Heart left ventricle (tissue), 16 donors: ENCODE data around the gene RFC2. TPM values are rescaled to one million over a fixed set of nuclear protein-coding genes. Genes with fewer than 3 reads are reported as not detected.

Source experiments
- ATAC-seq, 4 donors: fragments of 200-7000 bp; cut with Tn5 transposase; one replicate each; pipeline ENCODE4 v1.9.1; 2020 to 2022; ENCODE audit warnings: moderate library complexity in 4 of 4, mild to moderate bottlenecking in 3 of 4, moderate number of reproducible peaks in 1 of 4
- DNase-seq, 5 donors: peaks; one replicate each; pipeline ENCODE4 v3.0.0-alpha.2; 2020
- H3K27ac ChIP-seq, 12 donors: fragments of 200-600 bp; sonication (generic) in 4 of 12; one replicate each; pipeline versions ENCODE4 v1.5.0 to v1.8.0; 2016 to 2022; ENCODE audit warnings: mild to moderate bottlenecking in 2 of 12
- H3K27me3 ChIP-seq, 9 donors: fragments of 200-600 bp; sonication (generic) in 2 of 9; one replicate each; pipeline versions ENCODE4 v1.5.1 to v1.8.0; 2016 to 2022; ENCODE audit warnings: mild to moderate bottlenecking in 3 of 9
- H3K36me3 ChIP-seq, 9 donors: fragments of 200-600 bp; sonication (generic) in 2 of 9; one replicate each; pipeline versions ENCODE4 v1.5.0 to v1.8.0; 2018 to 2022; ENCODE audit warnings: mild to moderate bottlenecking in 2 of 9
- H3K4me1 ChIP-seq, 12 donors: fragments of 200-600 bp; sonication (generic) in 4 of 12; one replicate each; pipeline versions ENCODE4 v1.5.0 to v1.8.0; 2016 to 2022; ENCODE audit warnings: mild to moderate bottlenecking in 3 of 12
- H3K4me3 ChIP-seq, 12 donors: fragments of 200-600 bp; sonication (generic) in 4 of 12; one replicate each; pipeline versions ENCODE4 v1.5.0 to v1.8.0; 2017 to 2022; ENCODE audit warnings: mild to moderate bottlenecking in 9 of 12, moderate library complexity in 4 of 12
- H3K9me3 ChIP-seq, 12 donors: fragments of 200-600 bp; sonication (generic) in 4 of 12; one replicate each; pipeline versions ENCODE4 v1.5.0 to v1.8.0; 2016 to 2022; ENCODE audit warnings: mild to moderate bottlenecking in 1 of 12
- POLR2A ChIP-seq, 2 donors: fragments of 450-650 bp; IDR thresholded peaks; one replicate each; pipeline ENCODE4 v1.6.1; 2017; ENCODE audit warnings: antibody characterized with exemption in 2 of 2, mild to moderate bottlenecking in 2 of 2, moderate library complexity in 2 of 2
- WGBS, 4 donors: extraction: QIAGEN DNeasy Blood & Tissue Kit in 2 of 4; methylation state at CpG; one replicate each; pipeline versions ENCODE4 v1.1.5 to v1.1.7; 2013 to 2018; 5-methylcytosine and 5-hydroxymethylcytosine counted together
- intact Hi-C, 10 donors: fragments of 100-400 bp; cut with DNase I; formaldehyde crosslinking; loops; one replicate each; pipeline versions ENCODE4 v1.11.1 to v1.14.2; 2022
- polyA plus RNA-seq, 2 donors: library from polyadenylated mRNA; stranded (reverse); fragments of 200-250 nt; gene quantifications; one replicate each; pipeline ENCODE4 v1.2.3, GENCODE V29; 2013
- total RNA-seq, 9 donors: library from RNA; depleted of rRNA in 2 of 9; stranded (reverse); fragments of >200 nt in 2 of 9; fragmentation: NEBNext Ultra II Directional in 3 of 9; extraction: Animal tissue kit (Norgen Biotek cat#: 25700) in 3 of 9; gene quantifications; one replicate each; pipeline versions ENCODE4 v1.1.0 to v1.2.4, GENCODE V29; 2016 to 2023
- TF ChIP-seq, protein P1 (sequence below), 12 donors: fragments of 200-600 bp; sonication (generic) in 4 of 12; IDR thresholded peaks; one replicate each; pipeline versions ENCODE4 v1.5.0 to v1.8.0; 2018 to 2022; ENCODE audit warnings: antibody characterized with exemption in 12 of 12, mild to moderate bottlenecking in 5 of 12
- donor health status: ischemic (EF 13 %, LVEDD 7.1; RV severe dilation, severe dysfunction).
- donor health status: healthy with polysubstance abuse.
- donor health status: DM: no; HTN: yes; CAD: no.
- donor health status: DM: no; HTN: no; CAD: no.
- donor health status: ischemic (EF 25% LVEDD 6.9; RV normal size, moderate dysfunction).
- donor health status: ischemic (EF 25% LVEDD 5.7; RV mildly dilated, moderate dysfunction).
- donor health status: healthy.
- donor health status: DM: yes; HTN: yes; CAD: no.
- donor health status: ischemic (EF 35%, LVEDD 5.7; RV mildly dilated, moderate dysfunction).
- donor health status: nonischemic (EF 11% LVEDD 7.7; RV severe dilation, severe dysfunction).
- donor health status: DM: yes; HTN: yes; CAD: no.
- donor health status: PGD.
- donor health status: ischemic (EF 29% LVEDD 5.4; RV normal size, mild dysfunction).
- donor health status: nonischemic (EF 23%, LVEDD 6.1; RV moderate dilation, normal function).

RFC2 gene
- total and polyA plus RNA-seq, 11 donors = 7.8 to 21.8 (median 12.2) TPM

DNA sequence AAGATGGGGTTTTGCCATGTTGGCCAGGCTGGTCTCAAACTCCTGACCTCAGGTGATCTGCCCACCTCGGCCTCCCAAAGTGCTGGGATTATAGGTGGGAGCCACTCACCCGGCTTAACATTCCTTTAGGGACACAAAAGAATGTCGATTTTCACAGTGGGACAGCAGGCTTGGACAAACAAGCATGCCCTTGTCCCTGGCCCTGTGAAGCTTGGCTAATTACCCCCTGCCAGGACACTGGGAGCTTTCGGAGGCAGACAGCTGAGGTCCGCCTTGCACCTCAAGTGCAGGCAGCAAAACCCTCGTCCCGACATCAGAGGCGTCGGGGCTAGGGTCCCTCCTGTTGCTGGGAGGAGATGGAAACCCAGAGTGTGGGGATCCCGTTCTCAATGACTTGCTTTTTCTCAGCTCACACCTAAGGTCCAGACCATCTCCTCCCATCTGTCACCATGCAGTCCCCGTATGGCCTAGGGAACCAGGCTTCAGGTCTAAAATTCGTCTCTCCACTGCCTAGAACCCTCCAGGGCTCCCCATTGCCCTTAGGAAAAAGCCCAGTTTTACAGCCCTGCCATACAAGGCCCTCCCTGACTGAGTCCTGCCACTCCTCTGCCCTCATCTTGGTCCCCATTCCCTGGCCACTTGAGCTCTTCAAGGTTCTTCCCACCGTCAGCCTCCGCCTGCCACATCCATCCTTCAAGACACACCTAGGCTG lies 28.7 kb upstream of the RFC2 start:
- DNase-seq (no peak), ATAC-seq (no peak)
- TF ChIP-seq, protein P1, sequence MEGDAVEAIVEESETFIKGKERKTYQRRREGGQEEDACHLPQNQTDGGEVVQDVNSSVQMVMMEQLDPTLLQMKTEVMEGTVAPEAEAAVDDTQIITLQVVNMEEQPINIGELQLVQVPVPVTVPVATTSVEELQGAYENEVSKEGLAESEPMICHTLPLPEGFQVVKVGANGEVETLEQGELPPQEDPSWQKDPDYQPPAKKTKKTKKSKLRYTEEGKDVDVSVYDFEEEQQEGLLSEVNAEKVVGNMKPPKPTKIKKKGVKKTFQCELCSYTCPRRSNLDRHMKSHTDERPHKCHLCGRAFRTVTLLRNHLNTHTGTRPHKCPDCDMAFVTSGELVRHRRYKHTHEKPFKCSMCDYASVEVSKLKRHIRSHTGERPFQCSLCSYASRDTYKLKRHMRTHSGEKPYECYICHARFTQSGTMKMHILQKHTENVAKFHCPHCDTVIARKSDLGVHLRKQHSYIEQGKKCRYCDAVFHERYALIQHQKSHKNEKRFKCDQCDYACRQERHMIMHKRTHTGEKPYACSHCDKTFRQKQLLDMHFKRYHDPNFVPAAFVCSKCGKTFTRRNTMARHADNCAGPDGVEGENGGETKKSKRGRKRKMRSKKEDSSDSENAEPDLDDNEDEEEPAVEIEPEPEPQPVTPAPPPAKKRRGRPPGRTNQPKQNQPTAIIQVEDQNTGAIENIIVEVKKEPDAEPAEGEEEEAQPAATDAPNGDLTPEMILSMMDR (IDR thresholded peaks at IDR 0.05) = no peak
- TF ChIP-seq POLR2A (IDR thresholded peaks at IDR 0.05) = no peak
- intact Hi-C loops = no loop called here
- Histone ChIP-seq H3K27ac (no peak overlapping the region), H3K27me3 (no peaks in the 10 kb centered on the region), H3K4me3 (no peak overlapping the region), H3K9me3 (no peaks in the 10 kb centered on the region), H3K4me1 (peaks cover 0 to 23% (median 16%) of the 10 kb centered on the region in 12 donors), H3K36me3 (no peaks in the 10 kb centered on the region)
- 88 to 93% (median 90%) methylated on average over 14 of the region's 14 CpGs for WGBS, 4 donors

DNA sequence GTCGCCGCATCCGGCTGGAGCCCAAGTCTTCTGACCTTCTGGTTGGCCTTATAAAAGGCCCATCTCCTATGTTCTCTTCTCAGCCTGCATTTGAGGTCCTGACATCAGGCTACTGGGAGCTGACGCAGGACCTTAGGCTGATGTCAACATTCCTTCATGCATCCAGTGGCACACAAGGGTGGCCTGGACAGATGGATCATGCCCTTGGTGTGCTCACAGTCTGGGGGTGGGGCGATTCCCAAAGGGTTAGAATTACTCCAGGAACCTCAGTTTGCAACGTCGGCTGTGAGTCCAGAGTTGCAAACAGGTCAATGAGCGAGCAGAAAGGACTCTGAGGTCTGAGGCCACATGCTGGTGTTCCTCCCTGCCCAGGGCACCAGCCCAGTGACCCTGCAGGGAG lies 26.8 kb upstream of the RFC2 start:
- Histone ChIP-seq H3K4me3 (no peak overlapping the region), H3K4me1 (peaks cover 0 to 22% (median 16%) of the 10 kb centered on the region in 12 donors), H3K27ac (peak overlapping the region in 2 of 12 donors; percentile 73 to 87), H3K36me3 (no peaks in the 10 kb centered on the region), H3K9me3 (no peaks in the 10 kb centered on the region), H3K27me3 (no peaks in the 10 kb centered on the region)
- intact Hi-C loops = no loop called here
- WGBS, 4 donors = 89 to 92% (median 90%) methylated on average over 8 of the region's 8 CpGs
- TF ChIP-seq, protein P1 (IDR thresholded peaks at IDR 0.05) = no peak
- TF ChIP-seq POLR2A (IDR thresholded peaks at IDR 0.05) = no peak
- DNase-seq = no peak
- ATAC-seq = no peak

DNA sequence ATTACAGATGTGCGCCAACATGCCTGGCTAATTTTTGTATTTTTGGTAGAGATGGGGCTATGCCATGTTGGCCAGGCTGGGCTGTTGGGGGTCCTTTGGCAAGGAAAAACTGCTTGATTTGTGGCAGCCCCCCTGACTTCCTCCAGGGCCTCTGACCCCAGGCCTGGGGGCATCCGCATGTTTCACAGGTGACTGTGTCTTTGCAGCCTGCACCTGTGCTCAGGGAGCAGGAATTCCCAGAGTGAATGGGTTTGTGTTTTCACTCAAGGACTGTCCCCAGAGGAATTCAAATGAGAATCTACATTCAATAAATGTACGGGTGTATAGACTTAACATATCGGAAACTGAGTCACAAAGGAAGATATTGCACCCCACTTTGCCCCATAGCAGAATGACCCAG lies 23.4 kb upstream of the RFC2 start:
- intact Hi-C loops = loop anchor here in 1 of 10 donors (2.0 kb wide), 1 partner anchor 23 kb away; the partner anchor contains the start of gene RFC2

DNA sequence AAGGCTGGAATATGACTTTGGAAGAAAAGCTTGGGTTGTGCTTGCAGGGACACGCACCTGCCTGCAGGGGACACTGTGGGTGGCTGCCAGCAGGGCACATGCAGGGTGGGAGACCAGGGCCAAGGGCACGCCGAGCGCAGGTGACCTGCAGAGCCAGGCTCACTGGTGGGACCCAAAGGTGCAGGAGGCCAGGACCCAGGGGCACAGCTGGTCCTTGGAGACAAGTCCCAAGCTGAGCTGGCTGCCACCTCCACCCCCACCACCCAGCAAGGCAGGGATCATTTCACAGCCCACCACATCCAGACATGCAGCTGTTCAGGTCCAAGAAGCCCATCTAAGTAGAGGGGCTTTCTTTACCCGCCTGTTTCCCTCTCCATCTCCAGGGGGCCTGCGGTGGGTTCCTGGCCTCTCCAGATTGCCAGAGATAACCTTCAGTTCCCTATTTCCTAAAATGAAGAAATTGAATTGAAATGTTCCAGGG lies 21.2 kb upstream of the RFC2 start:
- DNase-seq (no peak), ATAC-seq (no peak)
- Histone ChIP-seq H3K27ac (peak overlapping the region in 1 of 12 donors; percentile 24), H3K27me3 (no peaks in the 10 kb centered on the region), H3K4me1 (peaks cover 0 to 41% (median 24%) of the 10 kb centered on the region in 12 donors), H3K4me3 (no peak overlapping the region), H3K9me3 (no peaks in the 10 kb centered on the region), H3K36me3 (no peaks in the 10 kb centered on the region)
- TF ChIP-seq POLR2A (IDR thresholded peaks at IDR 0.05) = no peak
- TF ChIP-seq, protein P1 (IDR thresholded peaks at IDR 0.05) = peak; percentile 11 to 52 (median 36)
- intact Hi-C loops = no loop called here
- WGBS, 4 donors = 58 to 69% (median 63%) methylated on average over 6 of the region's 6 CpGs

More for the DNA sequence above, 23.4 kb upstream of the RFC2 start:
- no peak for TF ChIP-seq POLR2A (IDR thresholded peaks at IDR 0.05)
- TF ChIP-seq, protein P1 (IDR thresholded peaks at IDR 0.05) = no peak
- no peak for DNase-seq
- Histone ChIP-seq H3K27ac (no peak overlapping the region), H3K27me3 (no peaks in the 10 kb centered on the region), H3K36me3 (no peaks in the 10 kb centered on the region), H3K4me1 (peaks cover 0 to 25% (median 18%) of the 10 kb centered on the region in 12 donors), H3K4me3 (no peak overlapping the region), H3K9me3 (no peaks in the 10 kb centered on the region)
- WGBS, 4 donors = 97 to 99% (median 97%) methylated on average over 4 of the region's 4 CpGs
- no peak for ATAC-seq
